C1 segment of cervical spinal cord (tissue), 14 donors: ENCODE results near the gene DEFB132.

Experiments
- DNase-seq, 14 donors: peaks; one replicate each; lab custom pipeline; 2025; lab: John Stamatoyannopoulos, UW

The DEFB132 gene

GRCh38 chr20:263701-264100 is 6.2 kb downstream of the DEFB132 start:
- DNase-seq, result no peak

- peak in 13 of 14 donors; percentile 40 to 83 (median 71) for DNase-seq
These were observed 9.4 kb downstream of the DEFB132 start for GRCh38 chr20:266596-267562.

- no peak for DNase-seq
These were observed 13.0 kb downstream of the DEFB132 start for GRCh38 chr20:270517-270916.

- no peak for DNase-seq
These were observed 13.5 kb downstream of the DEFB132 start for GRCh38 chr20:271069-271468.

- DNase-seq, result no peak
These were observed 14.0 kb downstream of the DEFB132 start for GRCh38 chr20:271528-271927.

GRCh38 chr20:272718-273117 is 15.2 kb downstream of the DEFB132 start:
- DNase-seq, result no peak

GRCh38 chr20:273884-274283 is 16.4 kb downstream of the DEFB132 start:
- DNase-seq, result no peak

- DNase-seq, result no peak
These were observed 18.3 kb downstream of the DEFB132 start for GRCh38 chr20:275791-276190.

GRCh38 chr20:276620-277495 is 19.3 kb downstream of the DEFB132 start:
- DNase-seq, result no peak

GRCh38 chr20:277496-277781 is 19.9 kb downstream of the DEFB132 start:
- no peak for DNase-seq

GRCh38 chr20:278181-278580 is 20.7 kb downstream of the DEFB132 start:
- no peak for DNase-seq

- no peak for DNase-seq
These were observed 21.4 kb downstream of the DEFB132 start for GRCh38 chr20:278607-279571.

- no peak for DNase-seq
These were observed 26.6 kb downstream of the DEFB132 start for GRCh38 chr20:284172-284571.

GRCh38 chr20:286508-286907 is 29.0 kb downstream of the DEFB132 start:
- DNase-seq, result no peak

- DNase-seq, result no peak
These were observed 31.6 kb downstream of the DEFB132 start for GRCh38 chr20:288956-289692.

- DNase-seq, result no peak
These were observed 32.2 kb downstream of the DEFB132 start for GRCh38 chr20:289693-290083.

- DNase-seq, result peak in 13 of 14 donors; percentile 24 to 88 (median 81)
These were observed 32.7 kb downstream of the DEFB132 start, which contains the start of gene C20orf96 for GRCh38 chr20:290084-290831. Gene C20orf96 (minus strand): TSS chr20:290750. CDS start chr20:290610, 140 bp downstream.

GRCh38 chr20:294602-295001 is 37.1 kb downstream of the DEFB132 start:
- no peak for DNase-seq

- no peak for DNase-seq
These were observed 38.3 kb downstream of the DEFB132 start for GRCh38 chr20:295804-296203.
